Endodermal cell (in vitro differentiated cells): ENCODE data around the gene FCN1. TPM values are rescaled to one million over a fixed set of nuclear protein-coding genes. Genes with fewer than 3 reads are reported as not detected.

Source experiments
- DNase-seq: peaks from one replicate; pipeline ENCODE4 v3.0.0-alpha.2; 2017
- H3K27ac ChIP-seq: 2 replicates; pipeline ENCODE4 v1.5.1; 2013; ENCODE audit warnings: mild to moderate bottlenecking, low read depth, low read length, moderate library complexity
- H3K27me3 ChIP-seq: 2 replicates; pipeline ENCODE4 v1.6.1; 2013; ENCODE audit warnings: mild to moderate bottlenecking, low read length, moderate library complexity; ENCODE audit not compliant: insufficient read depth, control insufficient read depth, poor library complexity, severe bottlenecking
- H3K36me3 ChIP-seq: 2 replicates; pipeline ENCODE4 v1.7.0; 2013; ENCODE audit warnings: mild to moderate bottlenecking, low read length, moderate library complexity; ENCODE audit not compliant: control insufficient read depth, insufficient read depth
- H3K4me1 ChIP-seq: one replicate; pipeline ENCODE4 v1.7.0; 2013; ENCODE audit warnings: low read length; ENCODE audit not compliant: control insufficient read depth, insufficient read depth
- H3K4me3 ChIP-seq: 2 replicates; pipeline ENCODE4 v1.5.1; 2013; ENCODE audit warnings: mild to moderate bottlenecking, low read length, moderate library complexity
- H3K9ac ChIP-seq: 2 replicates; pipeline ENCODE4 v1.6.1; 2013; ENCODE audit warnings: mild to moderate bottlenecking, low read length, moderate library complexity; ENCODE audit not compliant: poor library complexity, severe bottlenecking; ENCODE audit errors: extremely low read depth
- H3K9me3 ChIP-seq: 2 replicates; pipeline ENCODE4 v1.6.1; 2013; ENCODE audit warnings: mild to moderate bottlenecking, low read length, moderate library complexity; ENCODE audit not compliant: control insufficient read depth
- H3K27ac Mint-ChIP-seq: 2 replicates; pipeline ENCODE4 v1.8.0; 2020; ENCODE audit warnings: mixed read lengths
- H3K27me3 Mint-ChIP-seq: 2 replicates; pipeline ENCODE4 v1.8.0; 2021; ENCODE audit warnings: mild to moderate bottlenecking, mixed read lengths; ENCODE audit not compliant: insufficient read depth
- H3K36me3 Mint-ChIP-seq: 2 replicates; pipeline ENCODE4 v1.8.0; 2020; ENCODE audit warnings: low read depth, mixed read lengths
- H3K4me1 Mint-ChIP-seq: 2 replicates; pipeline ENCODE4 v1.8.0; 2020; ENCODE audit warnings: mixed read lengths
- H3K4me3 Mint-ChIP-seq: 2 replicates; pipeline ENCODE4 v1.8.0; 2020; ENCODE audit warnings: mild to moderate bottlenecking, moderate library complexity, mixed read lengths
- H3K9me3 Mint-ChIP-seq: 2 replicates; pipeline ENCODE4 v1.8.0; 2020; ENCODE audit warnings: mild to moderate bottlenecking, mixed read lengths
- WGBS, 2 experiments: methylation state at CpG; one replicate each; pipeline versions ENCODE4 v1.1.5 to v1.1.7; 2013; ENCODE audit warnings: missing lambda C conversion rate in 2 of 2, mixed read lengths in 1 of 2; ENCODE audit not compliant: insufficient coverage in 1 of 2, insufficient read length in 1 of 2; 5-methylcytosine and 5-hydroxymethylcytosine counted together
- total RNA-seq, 2 donors: library from RNA; stranded (reverse); fragmentation: NEBNext Ultra II Directional in 1 of 2; extraction: Animal tissue kit (Norgen Biotek cat#: 25700) in 1 of 2; gene quantifications; 2 replicates in 1 of 2; 3 replicates in 1 of 2; pipeline ENCODE4 v1.2.1, GENCODE V29; 2021
- TF ChIP-seq, protein P1 (sequence below): fragments of 200-600 bp; sonication (generic); conservative IDR thresholded peaks from 2 replicates; pipeline ENCODE4 v1.5.0; 2021; ENCODE audit warnings: antibody characterized with exemption, mild to moderate bottlenecking

The FCN1 gene
- total RNA-seq, 2 donors from 2014 or later, result not detected

DNA sequence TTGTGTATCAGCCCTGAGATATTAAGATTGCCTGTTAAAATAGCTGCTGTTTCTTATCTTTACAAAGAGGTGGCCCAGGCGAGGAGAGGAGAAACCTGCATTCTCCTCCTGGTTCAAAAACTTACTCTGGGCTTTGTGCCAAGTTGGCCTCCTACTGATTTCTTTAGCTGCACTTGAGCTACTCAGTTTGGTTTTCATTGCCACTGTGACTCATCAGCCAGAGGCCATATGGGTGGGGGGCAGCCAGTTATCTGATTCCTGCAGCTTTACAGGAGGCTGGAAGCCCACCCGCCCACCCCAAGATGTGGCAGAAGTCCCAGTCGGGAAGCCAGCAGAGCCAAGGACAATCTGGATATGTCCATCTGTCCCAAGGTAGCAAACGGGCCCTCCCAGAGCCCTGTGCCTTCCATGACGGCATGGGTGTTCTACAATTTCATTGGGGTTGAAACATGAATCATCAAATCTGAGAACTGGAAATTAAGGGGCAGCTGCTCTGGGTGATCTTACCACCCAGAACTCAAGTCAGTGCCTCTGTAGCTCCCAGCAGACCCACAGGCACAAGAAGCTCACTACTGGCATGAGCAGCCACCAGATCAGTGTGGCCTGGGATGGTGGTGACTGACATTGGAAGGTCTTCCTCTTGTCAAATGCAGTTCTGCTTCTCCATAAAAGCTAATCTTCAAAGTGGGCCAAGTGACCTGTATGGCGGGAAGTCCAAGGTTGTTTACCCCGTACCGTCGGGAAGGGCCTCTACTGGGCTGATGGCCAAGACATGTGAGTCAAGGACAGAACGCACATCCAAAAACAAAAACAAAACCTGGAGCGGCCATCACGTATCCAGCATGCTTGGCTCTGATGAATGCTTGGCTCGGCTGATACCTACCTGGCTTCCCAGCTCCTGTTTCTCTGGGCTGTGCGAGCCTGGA lies 21.5 kb downstream of the FCN1 start:
- Histone ChIP-seq H3K27me3 (no peaks in the 10 kb centered on the region), H3K9ac (no peak overlapping the region), H3K4me1 (no peaks in the 10 kb centered on the region), H3K27ac (no peak overlapping the region), H3K4me3 (no peak overlapping the region), H3K36me3 (no peaks in the 10 kb centered on the region), H3K9me3 (peaks cover 9% of the 10 kb centered on the region)
- H3K36me3 Mint-ChIP-seq, result no peaks in the 10 kb centered on the region
- DNase-seq, result no peak
- WGBS, 2 experiments, result 84 to 93% methylated on average over 10 to 14 of the region's 14 CpGs
- H3K4me1 Mint-ChIP-seq, result no peaks in the 10 kb centered on the region
- no peak overlapping the region for H3K4me3 Mint-ChIP-seq
- TF ChIP-seq, protein P1, sequence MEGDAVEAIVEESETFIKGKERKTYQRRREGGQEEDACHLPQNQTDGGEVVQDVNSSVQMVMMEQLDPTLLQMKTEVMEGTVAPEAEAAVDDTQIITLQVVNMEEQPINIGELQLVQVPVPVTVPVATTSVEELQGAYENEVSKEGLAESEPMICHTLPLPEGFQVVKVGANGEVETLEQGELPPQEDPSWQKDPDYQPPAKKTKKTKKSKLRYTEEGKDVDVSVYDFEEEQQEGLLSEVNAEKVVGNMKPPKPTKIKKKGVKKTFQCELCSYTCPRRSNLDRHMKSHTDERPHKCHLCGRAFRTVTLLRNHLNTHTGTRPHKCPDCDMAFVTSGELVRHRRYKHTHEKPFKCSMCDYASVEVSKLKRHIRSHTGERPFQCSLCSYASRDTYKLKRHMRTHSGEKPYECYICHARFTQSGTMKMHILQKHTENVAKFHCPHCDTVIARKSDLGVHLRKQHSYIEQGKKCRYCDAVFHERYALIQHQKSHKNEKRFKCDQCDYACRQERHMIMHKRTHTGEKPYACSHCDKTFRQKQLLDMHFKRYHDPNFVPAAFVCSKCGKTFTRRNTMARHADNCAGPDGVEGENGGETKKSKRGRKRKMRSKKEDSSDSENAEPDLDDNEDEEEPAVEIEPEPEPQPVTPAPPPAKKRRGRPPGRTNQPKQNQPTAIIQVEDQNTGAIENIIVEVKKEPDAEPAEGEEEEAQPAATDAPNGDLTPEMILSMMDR, result no peak
- peaks cover 3% of the 10 kb centered on the region for H3K27me3 Mint-ChIP-seq
- H3K27ac Mint-ChIP-seq, result no peak overlapping the region
- H3K9me3 Mint-ChIP-seq, result peaks cover 31% of the 10 kb centered on the region

DNA sequence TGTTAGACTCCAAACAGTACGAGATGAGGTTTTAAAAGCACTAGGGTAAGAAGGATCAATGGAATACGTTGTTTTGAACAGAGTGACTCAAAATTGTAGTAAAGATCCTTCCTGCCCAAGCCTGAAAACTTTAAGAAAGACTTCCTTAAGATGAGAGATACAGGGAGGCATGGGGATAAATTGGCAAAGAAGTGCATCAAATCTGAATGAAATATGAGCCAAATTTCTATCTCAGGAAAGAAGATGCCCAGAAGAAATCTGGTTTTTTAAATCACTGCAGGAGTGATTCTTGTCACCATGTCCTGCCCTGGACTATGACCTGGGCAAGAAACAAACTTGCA lies 22.2 kb downstream of the FCN1 start:
- Mint-ChIP-seq H3K36me3 (no peaks in the 10 kb centered on the region), H3K27ac (no peak overlapping the region), H3K9me3 (peaks cover 31% of the 10 kb centered on the region), H3K4me1 (no peaks in the 10 kb centered on the region), H3K27me3 (peaks cover 3% of the 10 kb centered on the region), H3K4me3 (no peak overlapping the region)
- Histone ChIP-seq H3K36me3 (no peaks in the 10 kb centered on the region), H3K27me3 (no peaks in the 10 kb centered on the region), H3K9me3 (peaks cover 9% of the 10 kb centered on the region), H3K4me1 (no peaks in the 10 kb centered on the region), H3K9ac (no peak overlapping the region), H3K4me3 (no peak overlapping the region), H3K27ac (no peak overlapping the region)
- DNase-seq, result no peak
- whole genome bisulfite sequencing, 2 experiments, result 84 to 96% methylated on average over 2 of the region's 2 CpGs
- TF ChIP-seq, protein P1, result no peak

DNA sequence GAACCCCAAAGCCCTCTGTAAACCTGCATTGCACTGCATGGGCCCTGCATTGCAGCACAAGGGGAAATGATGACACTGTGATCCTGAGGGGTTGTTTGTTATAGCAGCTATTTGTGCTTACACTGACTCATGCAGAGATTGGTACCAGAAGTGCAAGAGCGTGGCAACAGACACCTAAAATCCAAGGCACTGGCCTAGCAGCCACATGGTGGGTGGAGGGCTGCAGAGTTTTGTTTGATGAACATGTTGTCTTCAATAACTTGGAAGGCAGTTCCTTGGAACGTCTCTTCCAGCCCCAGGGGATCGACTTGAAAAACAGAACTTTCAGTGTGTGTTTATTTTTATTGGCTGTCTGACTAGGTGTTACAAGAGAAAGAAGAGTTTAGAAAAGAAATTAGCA lies 22.6 kb downstream of the FCN1 start:
- Histone ChIP-seq H3K36me3 (no peaks in the 10 kb centered on the region), H3K4me1 (no peaks in the 10 kb centered on the region), H3K27me3 (no peaks in the 10 kb centered on the region), H3K27ac (no peak overlapping the region), H3K9me3 (peaks cover 9% of the 10 kb centered on the region), H3K4me3 (no peak overlapping the region), H3K9ac (no peak overlapping the region)
- TF ChIP-seq, protein P1, result no peak
- peaks cover 31% of the 10 kb centered on the region for H3K9me3 Mint-ChIP-seq
- WGBS, 2 experiments, result 92 to 100% methylated on average over 1 to 3 of the region's 3 CpGs
- H3K27ac Mint-ChIP-seq, result no peak overlapping the region
- DNase-seq, result no peak
- no peaks in the 10 kb centered on the region for H3K4me1 Mint-ChIP-seq
- H3K36me3 Mint-ChIP-seq, result no peaks in the 10 kb centered on the region
- H3K27me3 Mint-ChIP-seq, result peaks cover 3% of the 10 kb centered on the region
- H3K4me3 Mint-ChIP-seq, result no peak overlapping the region
